ENCODE measurements around the gene MOGAT1.
"Not testable (repeated sequence)": the region's sequence is repeated elsewhere in the genome, so short reads cannot be mapped to it uniquely, and the experiment has no call there.

Gene MOGAT1

DNA sequence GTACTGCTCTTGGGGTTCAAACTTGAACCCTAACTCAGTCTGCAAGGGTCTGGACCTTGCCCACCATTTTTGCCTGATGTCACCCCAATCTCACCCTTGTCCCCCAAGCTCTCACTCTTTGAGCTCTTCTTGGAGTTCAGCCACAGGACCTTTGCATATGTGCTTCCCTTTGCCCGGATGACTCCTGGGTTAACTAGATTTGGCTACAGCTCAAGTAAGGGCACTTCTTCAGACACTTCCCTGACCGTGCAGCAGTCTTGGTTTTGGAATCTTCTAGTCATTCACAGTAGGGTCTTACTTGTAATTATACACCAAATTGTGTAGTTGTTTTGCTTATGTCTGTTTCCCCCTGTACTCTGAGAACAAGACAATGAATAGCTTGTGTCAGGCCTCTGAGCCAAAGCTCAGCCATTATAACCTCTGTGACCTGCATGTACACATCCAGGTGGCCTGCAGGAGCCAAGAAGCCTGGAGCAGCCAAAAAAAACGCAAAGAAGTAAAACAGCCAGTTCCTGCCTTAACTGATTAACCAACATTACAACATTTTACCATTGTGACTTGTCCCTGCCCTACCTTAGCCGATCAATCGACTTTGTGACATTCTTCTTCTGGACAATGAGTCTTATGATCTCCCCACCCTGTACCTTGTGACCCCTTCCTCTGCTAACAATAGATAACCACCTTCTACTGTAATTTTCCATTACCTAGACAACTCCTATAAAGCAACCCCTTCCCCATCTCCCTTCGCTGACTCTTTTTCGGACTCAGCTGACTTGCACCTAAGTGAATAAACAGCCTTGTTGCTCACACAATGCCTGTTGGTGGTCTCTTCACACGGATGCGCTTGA is 1.0 kb upstream of the MOGAT1 start:
- no peak for ATAC-seq

GRCh38 chr2:222672068-222672401 is 577 bp downstream of the MOGAT1 start:
- no peak for ATAC-seq

GRCh38 chr2:222673273-222673672 is 1.8 kb downstream of the MOGAT1 start:
- ATAC-seq, result no peak

- no peak for ATAC-seq
Observed at GRCh38 chr2:222673883-222674282, 2.4 kb downstream of the MOGAT1 start.

DNA sequence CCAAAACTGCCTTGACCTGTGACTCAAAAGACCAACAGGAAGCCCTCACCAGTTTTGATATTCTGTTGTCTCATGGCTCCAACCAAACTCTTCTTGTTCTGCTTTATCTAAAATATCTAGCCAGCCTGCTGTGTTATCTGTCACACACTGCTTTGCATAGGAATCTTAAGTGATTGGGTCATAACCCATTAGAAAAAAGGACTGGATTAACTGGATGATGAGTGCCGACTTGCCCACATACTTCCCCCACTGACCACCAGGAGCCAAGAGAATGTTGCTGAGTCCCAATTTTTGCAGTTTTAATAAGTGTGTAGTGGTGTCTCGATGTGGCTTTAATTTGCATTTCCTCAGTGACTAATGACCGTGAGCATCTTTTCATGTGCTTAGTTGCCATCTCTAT is 6.5 kb downstream of the MOGAT1 start:
- ATAC-seq, result no peak

GRCh38 chr2:222683805-222684204 is 12.3 kb downstream of the MOGAT1 start:
- ATAC-seq, result no peak

- no peak for ATAC-seq
Observed at GRCh38 chr2:222686086-222686750, 14.8 kb downstream of the MOGAT1 start.

DNA sequence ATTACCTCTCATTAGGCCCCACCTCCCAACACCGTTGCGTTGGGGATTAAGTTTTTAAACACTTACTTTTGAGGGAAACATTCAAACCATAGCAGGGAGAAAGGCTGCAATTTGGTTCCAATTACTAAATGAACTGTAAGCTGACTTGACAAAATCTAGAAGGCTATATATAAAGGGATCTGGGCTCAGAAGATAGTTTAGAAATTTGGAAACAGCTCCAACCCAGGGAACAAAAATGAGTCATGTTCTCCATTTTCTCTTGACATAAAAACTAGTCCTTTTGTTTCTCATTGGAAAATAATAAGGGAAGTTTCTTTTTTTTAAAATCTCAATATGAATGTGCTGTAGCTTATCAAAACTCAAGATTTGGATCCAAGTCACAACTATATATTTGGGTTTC is 17.5 kb downstream of the MOGAT1 start:
- no peak for ATAC-seq

DNA sequence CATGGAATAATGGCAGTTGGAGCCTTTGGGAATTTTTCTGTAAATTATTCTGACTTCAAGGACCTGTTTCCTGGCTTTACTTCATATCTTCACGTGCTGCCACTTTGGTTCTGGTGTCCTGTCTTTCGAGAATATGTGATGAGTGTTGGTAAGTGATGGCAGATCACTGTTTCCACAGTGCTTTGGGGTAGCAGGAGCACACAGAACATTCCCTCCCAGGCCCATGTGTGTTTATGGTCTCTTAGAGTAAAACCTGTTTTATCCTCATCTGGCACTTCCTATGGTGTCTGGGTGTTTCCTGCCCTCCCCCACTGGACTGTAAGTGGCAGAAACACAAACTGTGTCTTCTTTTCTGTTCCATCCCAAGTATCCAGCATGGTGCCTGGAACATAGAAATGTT is 17.9 kb downstream of the MOGAT1 start:
- ATAC-seq, result no peak

- ATAC-seq, result peak; percentile 80 to 84
Observed at GRCh38 chr2:222690564-222691200, 19.2 kb downstream of the MOGAT1 start.

DNA sequence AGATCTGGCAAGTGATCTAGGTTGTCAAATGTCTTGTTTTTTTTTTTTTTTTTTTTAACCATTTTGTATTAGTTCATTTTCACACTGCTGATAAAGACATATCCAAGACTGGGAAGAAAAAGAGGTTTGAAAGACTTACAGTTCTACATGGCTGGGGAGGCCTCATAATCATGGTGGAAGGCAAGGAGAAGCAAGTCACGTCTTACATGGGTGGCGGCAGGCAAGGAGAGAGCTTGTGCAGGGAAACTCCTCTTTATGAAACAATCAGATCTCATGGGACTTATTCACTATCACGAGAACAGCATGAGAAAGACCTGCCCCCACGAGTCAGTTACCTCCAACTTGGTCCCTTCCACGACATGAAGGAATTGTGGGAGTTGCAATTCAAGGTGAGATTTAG is 22.0 kb downstream of the MOGAT1 start:
- not testable (repeated sequence) for ATAC-seq

DNA sequence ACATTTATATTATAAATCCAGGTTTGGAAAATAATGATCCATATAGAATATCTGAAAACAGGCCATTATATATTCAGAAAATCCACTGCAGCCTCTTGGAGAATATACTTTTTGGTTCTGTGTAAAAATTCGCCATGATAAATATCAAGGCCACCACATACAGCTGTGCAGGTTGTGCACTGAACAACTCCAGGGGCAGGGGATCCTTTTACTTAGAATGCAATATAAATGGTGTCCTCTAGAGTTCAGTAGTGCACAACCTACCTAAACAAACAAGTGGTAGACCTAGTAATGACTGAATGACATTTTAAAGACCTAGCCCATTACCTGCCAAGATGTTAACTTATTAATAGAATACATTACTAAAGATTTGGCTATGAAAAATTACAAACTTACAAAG is 22.4 kb downstream of the MOGAT1 start:
- ATAC-seq, result no peak

DNA sequence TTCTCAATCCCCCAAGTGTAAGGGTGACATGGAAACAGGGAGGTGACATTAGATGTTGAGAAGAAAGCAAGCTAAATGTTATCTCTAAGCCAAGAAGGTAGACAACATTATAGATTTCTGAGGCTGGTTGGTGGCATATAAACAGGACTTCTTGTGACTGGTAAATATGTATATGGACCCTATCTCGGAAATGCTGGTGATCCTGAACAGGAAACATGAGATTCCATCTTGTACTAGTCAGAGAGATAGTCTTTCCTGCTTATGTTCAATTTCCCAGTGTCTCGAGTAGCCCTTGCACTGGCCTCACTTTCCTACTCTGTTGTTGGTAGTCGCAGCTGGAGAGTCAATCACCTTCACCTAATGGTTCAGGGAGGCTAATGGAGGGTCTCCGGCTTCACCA is 26.8 kb downstream of the MOGAT1 start:
- no peak for ATAC-seq

GRCh38 chr2:222701233-222701632 is 29.8 kb downstream of the MOGAT1 start:
- no peak for ATAC-seq

GRCh38 chr2:222701721-222702131 is 30.3 kb downstream of the MOGAT1 start:
- no peak for ATAC-seq

DNA sequence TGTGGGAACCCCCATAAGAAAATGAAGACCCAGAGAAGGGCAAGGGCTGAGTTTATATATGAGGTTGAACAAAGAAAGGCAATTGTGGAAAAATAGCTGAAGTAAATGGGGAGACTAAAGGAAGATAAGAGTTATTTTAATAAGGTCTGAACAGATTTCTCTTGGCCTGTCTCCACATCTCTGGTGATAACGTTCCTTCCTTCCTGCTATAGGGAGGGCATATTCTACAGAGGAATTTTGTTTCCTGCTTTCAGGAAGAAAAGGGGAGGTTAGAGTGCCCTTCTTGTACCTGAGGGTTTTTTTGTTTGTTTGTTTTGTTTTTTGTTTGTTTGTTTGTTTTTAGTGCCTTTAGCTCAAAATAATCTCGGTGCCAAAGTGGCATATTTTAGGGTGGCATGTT is 31.6 kb downstream of the MOGAT1 start:
- no peak for ATAC-seq

DNA sequence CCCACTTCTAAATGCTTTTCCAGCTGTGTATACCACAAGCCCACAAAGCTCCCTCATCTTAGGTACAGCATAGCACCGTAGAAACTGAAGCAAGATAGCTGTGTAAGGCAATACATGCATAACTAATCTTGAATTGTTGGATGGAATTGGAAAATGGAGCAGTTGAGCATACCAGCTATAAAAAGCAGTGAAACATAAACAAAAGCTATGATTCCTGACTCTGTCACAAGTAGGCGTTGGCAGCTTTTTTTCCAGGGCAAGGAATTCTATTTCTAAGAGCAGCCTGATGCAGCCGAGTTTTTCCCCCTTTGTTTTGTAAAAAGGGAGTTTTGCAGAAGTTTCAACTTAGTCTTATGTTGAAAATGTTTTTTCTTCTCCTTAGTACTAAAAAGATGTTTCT is 32.4 kb downstream of the MOGAT1 start:
- ATAC-seq, result no peak

- no peak for ATAC-seq
Observed at GRCh38 chr2:222706616-222707015, 35.2 kb downstream of the MOGAT1 start.

DNA sequence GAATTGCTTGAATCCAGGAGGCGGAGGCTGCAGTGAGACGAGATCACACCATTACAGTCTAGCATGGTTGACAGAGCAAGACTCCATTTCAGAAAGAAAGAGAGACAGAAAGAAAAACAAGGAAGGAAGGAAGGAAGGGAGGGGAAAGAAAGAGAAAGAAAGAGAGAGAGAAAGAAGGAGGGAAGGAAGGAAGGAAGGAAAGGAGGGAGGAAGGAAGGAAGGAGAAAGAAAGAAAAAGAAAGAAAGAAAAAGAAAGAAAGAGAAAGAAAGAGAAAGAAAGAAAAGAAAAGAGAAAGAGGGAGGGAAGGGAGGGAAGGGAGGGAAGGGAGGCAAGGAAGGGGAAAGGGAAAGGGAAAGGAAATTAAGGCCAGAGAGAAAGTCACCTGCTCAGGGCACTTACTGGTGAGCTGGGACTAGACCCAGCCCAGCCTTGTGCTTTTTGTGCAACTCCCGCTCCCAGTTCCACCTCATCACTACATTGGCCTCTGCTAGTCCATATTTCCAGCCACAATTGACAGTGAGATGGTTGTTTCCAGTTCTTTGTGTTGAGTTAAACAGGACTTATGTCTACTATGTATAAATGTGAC is 35.7 kb downstream of the MOGAT1 start:
- no peak for ATAC-seq

DNA sequence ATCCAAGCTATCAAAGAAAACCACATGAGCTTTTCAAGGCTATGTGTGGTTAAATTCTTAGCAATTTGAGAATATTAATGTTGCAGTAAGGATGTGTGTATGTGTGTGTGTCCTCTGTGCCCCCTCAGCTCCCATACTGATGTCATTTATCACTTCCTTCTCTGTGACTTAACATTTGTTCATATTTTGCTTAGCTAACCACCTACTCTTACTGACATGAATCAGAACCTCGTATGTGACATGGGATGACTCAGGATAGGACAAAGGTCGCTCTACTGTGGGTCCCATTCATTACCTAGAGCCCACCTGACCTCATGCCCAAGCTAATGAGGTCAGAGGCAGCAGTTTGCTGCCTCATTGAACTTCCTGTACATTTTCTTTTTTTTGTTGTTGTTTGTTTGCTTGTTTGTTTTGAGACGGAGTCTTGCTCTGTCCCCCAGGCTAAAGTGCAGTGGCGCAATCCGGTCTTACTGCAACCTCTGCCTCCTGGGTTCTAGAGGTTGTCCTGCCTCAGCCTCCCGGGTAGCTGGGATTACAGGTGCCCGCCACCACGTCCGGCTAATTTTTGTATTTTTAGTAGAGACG is 36.3 kb downstream of the MOGAT1 start:
- peak; percentile 85 to 89 for ATAC-seq

DNA sequence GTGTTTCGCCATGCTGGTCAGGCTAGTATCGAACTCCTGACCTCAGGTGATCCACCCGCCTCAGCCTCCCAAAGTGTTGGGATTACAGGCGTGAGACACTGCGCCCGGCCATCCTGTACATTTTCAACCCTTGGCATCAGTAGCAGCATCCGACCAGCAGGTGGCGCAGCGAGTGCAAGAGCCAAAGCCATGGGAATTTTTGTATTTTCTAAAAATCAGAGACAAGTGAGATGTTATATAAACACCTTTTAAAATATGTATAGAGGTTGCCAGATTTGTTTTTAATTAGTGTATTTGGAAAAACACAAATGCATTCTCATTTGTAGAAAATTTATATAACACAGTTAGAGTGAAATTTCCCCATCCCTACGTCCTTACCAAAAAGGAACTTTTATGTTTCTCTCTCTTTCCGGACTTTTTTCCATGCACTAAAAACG is 36.8 kb downstream of the MOGAT1 start:
- peak; percentile 27 to 49 for ATAC-seq

DNA sequence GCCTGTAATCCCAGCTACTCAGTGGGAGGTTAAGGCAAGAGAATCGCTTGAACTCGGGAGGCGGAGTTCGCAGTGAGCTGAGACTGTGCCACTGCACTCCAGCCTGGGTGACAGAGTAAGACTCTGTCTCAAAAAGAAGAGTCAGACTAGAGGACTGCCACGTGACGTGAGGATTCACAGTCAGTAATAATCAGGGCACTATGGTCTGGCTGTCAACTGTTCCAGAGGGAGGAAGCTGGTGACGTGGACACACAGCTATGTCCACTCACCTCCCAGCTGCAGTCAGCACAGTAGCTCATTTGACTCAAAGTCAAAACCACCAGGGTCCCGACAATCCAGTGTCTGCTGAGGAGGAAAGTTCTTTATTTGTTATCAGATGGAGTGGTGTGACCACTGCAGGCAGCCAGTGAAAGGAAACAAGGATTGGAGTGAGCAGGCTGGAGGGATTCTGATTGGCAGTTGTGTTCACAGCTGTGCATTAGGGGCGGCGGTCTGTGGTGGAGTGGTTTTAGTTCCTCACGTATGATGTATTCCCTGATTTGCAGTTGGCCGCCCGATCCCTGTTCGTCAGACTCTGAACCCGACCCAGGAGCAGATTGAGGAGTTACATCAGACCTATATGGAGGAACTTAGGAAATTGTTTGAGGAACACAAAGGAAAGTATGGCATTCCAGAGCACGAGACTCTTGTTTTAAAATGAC is 37.9 kb downstream of the MOGAT1 start:
- ATAC-seq, result no peak

DNA sequence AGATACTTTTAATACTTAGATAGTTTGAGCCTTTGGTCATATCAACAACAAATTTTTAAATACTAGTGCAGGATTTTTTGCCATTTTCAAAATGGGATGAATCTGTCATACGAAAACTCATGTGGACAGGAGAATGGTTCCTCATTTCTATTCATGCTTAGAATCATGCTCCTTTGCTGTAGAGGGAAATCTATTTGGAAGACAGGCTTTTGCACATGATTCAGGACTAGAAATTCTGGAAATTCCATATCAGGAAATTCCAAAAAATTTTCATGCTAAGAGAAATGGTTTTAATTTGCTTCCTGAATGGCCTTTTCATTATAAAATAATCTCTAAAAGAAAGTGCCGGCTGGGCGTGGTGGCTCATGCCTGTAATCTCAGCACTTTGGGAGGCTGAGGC is 39.3 kb downstream of the MOGAT1 start:
- ATAC-seq, result no peak
